ENCODE results near the gene CPED1. TPM values are rescaled to one million over a fixed set of nuclear protein-coding genes. Genes with fewer than 3 reads are reported as not detected.

Gene CPED1
- total RNA-seq, 4 donors from 2014 or later: 1.9 to 4.4 (median 3.7) TPM

- TF ChIP-seq CTCF (IDR thresholded peaks at IDR 0.05) (no peak), POLR2A (IDR thresholded peaks at IDR 0.05) (no peak)
- 13 to 21% methylated on average over 25 to 27 of the region's 27 CpGs for WGBS, 2 donors
- DNase-seq (ENCODE audit: low spot score in 2 of 2): peak in 1 of 2 donors; percentile 26
- peak within 1 kb of the TSS; percentile 10 for H3K4me3 ChIP-seq (ENCODE audit: low read depth, poor library complexity, severe bottlenecking)
- intact Hi-C loops (cut with DNase I; ENCODE audit: low total_unique reads): no loop called here
These were observed 340.1 kb downstream of the CPED1 start, which contains the start of gene WNT16 for GRCh38 chr7:121328508-121329190. Gene WNT16 (plus strand): TSS chr7:121329000. CDS start chr7:121329293, 293 bp downstream.

GRCh38 chr7:121329191-121330052 is 340.9 kb downstream of the CPED1 start:
- WGBS, 2 donors: 2% methylated on average over 37 to 43 of the region's 47 CpGs
- TF ChIP-seq POLR2A (IDR thresholded peaks at IDR 0.05) (no peak), CTCF (IDR thresholded peaks at IDR 0.05) (no peak)
- peak; percentile 26 to 84 for DNase-seq (ENCODE audit: low spot score in 2 of 2)
- H3K4me3 ChIP-seq (ENCODE audit: low read depth, poor library complexity, severe bottlenecking): peak overlapping the region; percentile 10
- intact Hi-C loops (cut with DNase I; ENCODE audit: low total_unique reads): loop anchor here (10.0 kb wide), 1 partner anchor 195 kb away; no protein-coding TSS in a partner anchor

- intact Hi-C loops (cut with DNase I; ENCODE audit: low total_unique reads): loop anchor here (10.0 kb wide), 1 partner anchor 195 kb away; no protein-coding TSS in a partner anchor
- 1% methylated on average over 43 to 52 of the region's 52 CpGs for WGBS, 2 donors
- no peak for DNase-seq (ENCODE audit: low spot score in 2 of 2)
- H3K4me3 ChIP-seq (ENCODE audit: low read depth, poor library complexity, severe bottlenecking): peak overlapping the region; percentile 10
- TF ChIP-seq POLR2A (IDR thresholded peaks at IDR 0.05): no peak
- no peak for TF ChIP-seq CTCF (IDR thresholded peaks at IDR 0.05)
These were observed 341.7 kb downstream of the CPED1 start for GRCh38 chr7:121330053-121330833.

GRCh38 chr7:121331048-121331447 is 342.5 kb downstream of the CPED1 start:
- TF ChIP-seq POLR2A (IDR thresholded peaks at IDR 0.05): no peak
- no peak for TF ChIP-seq CTCF (IDR thresholded peaks at IDR 0.05)
- no peak for DNase-seq (ENCODE audit: low spot score in 2 of 2)
- intact Hi-C loops (cut with DNase I; ENCODE audit: low total_unique reads): loop anchor here (10.0 kb wide), 1 partner anchor 196 kb away; no protein-coding TSS in a partner anchor
- WGBS, 2 donors: 44 to 47% methylated on average over 4 of the region's 4 CpGs
- no peak overlapping the region for H3K4me3 ChIP-seq (ENCODE audit: low read depth, poor library complexity, severe bottlenecking)

GRCh38 chr7:121331574-121331973 is 343.1 kb downstream of the CPED1 start:
- no peak for DNase-seq (ENCODE audit: low spot score in 2 of 2)
- TF ChIP-seq CTCF (IDR thresholded peaks at IDR 0.05) (no peak), POLR2A (IDR thresholded peaks at IDR 0.05) (no peak)
- H3K4me3 ChIP-seq (ENCODE audit: low read depth, poor library complexity, severe bottlenecking): no peak overlapping the region
- 58 to 65% methylated on average over 5 of the region's 5 CpGs for WGBS, 2 donors
- intact Hi-C loops (cut with DNase I; ENCODE audit: low total_unique reads): loop anchor here (10.0 kb wide), 1 partner anchor 197 kb away; no protein-coding TSS in a partner anchor
